ENCODE results near the gene CNTN5. TPM values are rescaled to one million over a fixed set of nuclear protein-coding genes. Genes with fewer than 3 reads are reported as not detected.

CNTN5 gene
- total and polyA plus RNA-seq, 2 donors (not counting 1 experiment from before 2014, with no cell fraction given) = not detected

GRCh38 chr11:99229544-99229943 lies 208.8 kb downstream of the CNTN5 start:
- H3K9ac ChIP-seq (ENCODE audit: low read length) = no peak overlapping the region
- WGBS (ENCODE audit: insufficient coverage) = 73% methylated on average over 2 of the region's 2 CpGs
- TF ChIP-seq CTCF (IDR thresholded peaks at IDR 0.05) = no peak
- no peak for TF ChIP-seq EZH2 (IDR thresholded peaks at IDR 0.05; ENCODE audit: borderline replicate concordance, insufficient read depth, low read depth, low read length, poor library complexity, severe bottlenecking)
- ATAC-seq (ENCODE audit: low read depth) (no peak), DNase-seq (no peak)
- H3K4me3 ChIP-seq (ENCODE audit: control extremely low read depth in 1 of 5, extremely low read depth in 1 of 5, insufficient read depth in 1 of 5, low read depth in 2 of 5, low read length in 4 of 5) = no peak overlapping the region
- no peaks in the 10 kb centered on the region for H4K20me1 ChIP-seq (ENCODE audit: control insufficient read depth, insufficient read depth, low read length, poor library complexity, severe bottlenecking)
- ChIA-PET CTCF (interaction anchor here (0.7 kb wide), 1 partner anchor 9 kb away, joined by 3 read pairs; no protein-coding TSS in a partner anchor), POLR2A (no interaction called here)
- Mint-ChIP-seq H3K4me1 (no peaks in the 10 kb centered on the region), H3K4me3 (no peak overlapping the region), H3K27me3 (no peaks in the 10 kb centered on the region), H3K27ac (no peak overlapping the region), H3K9me3 (ENCODE audit: insufficient read depth) (peaks cover 2% of the 10 kb centered on the region)
- no peaks in the 10 kb centered on the region for H3K79me2 ChIP-seq (ENCODE audit: control insufficient read depth, insufficient read depth, low read length)
- no peak overlapping the region for H3K4me2 ChIP-seq (replicated peaks; ENCODE audit: low read depth, low read length, poor library complexity, severe bottlenecking)
- H3K27me3 ChIP-seq (replicated peaks in 1 of 4; ENCODE audit: control extremely low read depth in 1 of 4, control insufficient read depth in 3 of 4, insufficient read depth in 4 of 4, low read length in 3 of 4) = no peaks in the 10 kb centered on the region
- no peak overlapping the region for H2AFZ ChIP-seq (ENCODE audit: insufficient read depth, low read depth, low read length, poor library complexity, severe bottlenecking)
- intact Hi-C loops (cut with micrococcal nuclease) = no loop called here
- no peaks in the 10 kb centered on the region for H3K36me3 ChIP-seq (replicated peaks in 1 of 2; ENCODE audit: control extremely low read depth in 1 of 2, control insufficient read depth in 1 of 2, extremely low read depth in 1 of 2, insufficient read depth in 2 of 2, low read length in 1 of 2)
- H3K27ac ChIP-seq (ENCODE audit: low read length in 2 of 2) = no peak overlapping the region
- no peaks in the 10 kb centered on the region for H3K4me1 ChIP-seq (ENCODE audit: control insufficient read depth in 2 of 2, insufficient read depth in 2 of 2, low read length in 2 of 2)
- H3K9me3 ChIP-seq (ENCODE audit: control extremely low read depth in 1 of 3, control insufficient read depth in 2 of 3, insufficient read depth in 1 of 3, low read length in 2 of 3) = no peaks in the 10 kb centered on the region

- TF ChIP-seq CTCF (IDR thresholded peaks at IDR 0.05) (no peak), EZH2 (IDR thresholded peaks at IDR 0.05; ENCODE audit: borderline replicate concordance, insufficient read depth, low read depth, low read length, poor library complexity, severe bottlenecking) (no peak)
- no peak overlapping the region for H2AFZ ChIP-seq (ENCODE audit: insufficient read depth, low read depth, low read length, poor library complexity, severe bottlenecking)
- ATAC-seq (ENCODE audit: low read depth) (no peak), DNase-seq (no peak)
- no peak overlapping the region for H3K4me2 ChIP-seq (replicated peaks; ENCODE audit: low read depth, low read length, poor library complexity, severe bottlenecking)
- POLR2A ChIA-PET = no interaction called here
- Mint-ChIP-seq H3K27me3 (no peaks in the 10 kb centered on the region), H3K4me1 (no peaks in the 10 kb centered on the region), H3K9me3 (ENCODE audit: insufficient read depth) (peaks cover 2% of the 10 kb centered on the region), H3K4me3 (no peak overlapping the region), H3K27ac (no peak overlapping the region)
- H3K79me2 ChIP-seq (ENCODE audit: control insufficient read depth, insufficient read depth, low read length) = no peaks in the 10 kb centered on the region
- CTCF ChIA-PET = no interaction called here
- H3K9ac ChIP-seq (ENCODE audit: low read length) = no peak overlapping the region
- no peak overlapping the region for H3K27ac ChIP-seq (ENCODE audit: low read length in 2 of 2)
- H3K27me3 ChIP-seq (replicated peaks in 1 of 4; ENCODE audit: control extremely low read depth in 1 of 4, control insufficient read depth in 3 of 4, insufficient read depth in 4 of 4, low read length in 3 of 4) = no peaks in the 10 kb centered on the region
- H3K9me3 ChIP-seq (ENCODE audit: control extremely low read depth in 1 of 3, control insufficient read depth in 2 of 3, insufficient read depth in 1 of 3, low read length in 2 of 3) = no peaks in the 10 kb centered on the region
- intact Hi-C loops (cut with micrococcal nuclease) = no loop called here
- no peak overlapping the region for H3K4me3 ChIP-seq (ENCODE audit: control extremely low read depth in 1 of 5, extremely low read depth in 1 of 5, insufficient read depth in 1 of 5, low read depth in 2 of 5, low read length in 4 of 5)
- no peaks in the 10 kb centered on the region for H3K36me3 ChIP-seq (replicated peaks in 1 of 2; ENCODE audit: control extremely low read depth in 1 of 2, control insufficient read depth in 1 of 2, extremely low read depth in 1 of 2, insufficient read depth in 2 of 2, low read length in 1 of 2)
- no peaks in the 10 kb centered on the region for H4K20me1 ChIP-seq (ENCODE audit: control insufficient read depth, insufficient read depth, low read length, poor library complexity, severe bottlenecking)
- no peaks in the 10 kb centered on the region for H3K4me1 ChIP-seq (ENCODE audit: control insufficient read depth in 2 of 2, insufficient read depth in 2 of 2, low read length in 2 of 2)
Observed at GRCh38 chr11:99234534-99234933, 213.8 kb downstream of the CNTN5 start.

Measured in B cell (primary cell).